Omental fat pad (tissue), 4 donors: ENCODE results near the gene SEZ6. TPM values are rescaled to one million over a fixed set of nuclear protein-coding genes. Genes with fewer than 3 reads are reported as not detected.

Source experiments
- ATAC-seq: fragments of 150-250 bp; one replicate; pipeline ENCODE4 v1.9.1; 2016; ENCODE audit warnings: mild to moderate bottlenecking, moderate library complexity; ENCODE audit not compliant: low FRiP score
- DNase-seq: peaks from one replicate; pipeline ENCODE4 v3.0.0-alpha.2; 2019; ENCODE audit warnings: low spot score
- total RNA-seq, 4 donors: library from RNA; depleted of rRNA; stranded (reverse); fragments of >200 nt; gene quantifications; one replicate each; pipeline ENCODE4 v1.1.0, GENCODE V29; 2016
- TF ChIP-seq, protein P1 (sequence below), 3 donors: fragments of 450-650 bp; IDR thresholded peaks; one replicate each; pipeline ENCODE4 v1.5.1; 2016 to 2017; ENCODE audit warnings: antibody characterized with exemption in 3 of 3, mild to moderate bottlenecking in 3 of 3, moderate library complexity in 2 of 3

SEZ6 gene
- total RNA-seq, 4 donors from 2014 or later: not detected

DNA sequence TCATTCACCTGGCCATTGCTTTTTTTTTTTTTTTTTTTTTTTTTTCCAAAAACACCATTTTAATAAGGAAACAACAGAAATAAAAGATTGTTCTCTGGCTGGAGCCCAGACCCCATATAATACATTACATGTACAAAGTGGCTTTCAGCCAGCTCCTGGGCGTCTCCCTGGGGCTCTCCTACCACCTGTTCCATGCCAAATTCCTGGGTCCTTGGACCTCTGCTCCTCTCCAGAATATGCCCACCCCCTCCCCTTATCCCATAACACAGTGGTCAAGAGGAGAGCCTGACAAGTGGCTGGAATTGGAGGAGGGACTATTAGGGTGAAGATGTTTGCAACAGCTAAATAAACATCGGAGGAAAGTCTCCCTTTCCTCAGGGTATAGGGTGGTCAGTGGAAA lies 50.9 kb downstream of the SEZ6 start:
- DNase-seq: no peak
- TF ChIP-seq, protein P1, sequence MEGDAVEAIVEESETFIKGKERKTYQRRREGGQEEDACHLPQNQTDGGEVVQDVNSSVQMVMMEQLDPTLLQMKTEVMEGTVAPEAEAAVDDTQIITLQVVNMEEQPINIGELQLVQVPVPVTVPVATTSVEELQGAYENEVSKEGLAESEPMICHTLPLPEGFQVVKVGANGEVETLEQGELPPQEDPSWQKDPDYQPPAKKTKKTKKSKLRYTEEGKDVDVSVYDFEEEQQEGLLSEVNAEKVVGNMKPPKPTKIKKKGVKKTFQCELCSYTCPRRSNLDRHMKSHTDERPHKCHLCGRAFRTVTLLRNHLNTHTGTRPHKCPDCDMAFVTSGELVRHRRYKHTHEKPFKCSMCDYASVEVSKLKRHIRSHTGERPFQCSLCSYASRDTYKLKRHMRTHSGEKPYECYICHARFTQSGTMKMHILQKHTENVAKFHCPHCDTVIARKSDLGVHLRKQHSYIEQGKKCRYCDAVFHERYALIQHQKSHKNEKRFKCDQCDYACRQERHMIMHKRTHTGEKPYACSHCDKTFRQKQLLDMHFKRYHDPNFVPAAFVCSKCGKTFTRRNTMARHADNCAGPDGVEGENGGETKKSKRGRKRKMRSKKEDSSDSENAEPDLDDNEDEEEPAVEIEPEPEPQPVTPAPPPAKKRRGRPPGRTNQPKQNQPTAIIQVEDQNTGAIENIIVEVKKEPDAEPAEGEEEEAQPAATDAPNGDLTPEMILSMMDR (IDR thresholded peaks at IDR 0.05): no peak
- no peak for ATAC-seq

DNA sequence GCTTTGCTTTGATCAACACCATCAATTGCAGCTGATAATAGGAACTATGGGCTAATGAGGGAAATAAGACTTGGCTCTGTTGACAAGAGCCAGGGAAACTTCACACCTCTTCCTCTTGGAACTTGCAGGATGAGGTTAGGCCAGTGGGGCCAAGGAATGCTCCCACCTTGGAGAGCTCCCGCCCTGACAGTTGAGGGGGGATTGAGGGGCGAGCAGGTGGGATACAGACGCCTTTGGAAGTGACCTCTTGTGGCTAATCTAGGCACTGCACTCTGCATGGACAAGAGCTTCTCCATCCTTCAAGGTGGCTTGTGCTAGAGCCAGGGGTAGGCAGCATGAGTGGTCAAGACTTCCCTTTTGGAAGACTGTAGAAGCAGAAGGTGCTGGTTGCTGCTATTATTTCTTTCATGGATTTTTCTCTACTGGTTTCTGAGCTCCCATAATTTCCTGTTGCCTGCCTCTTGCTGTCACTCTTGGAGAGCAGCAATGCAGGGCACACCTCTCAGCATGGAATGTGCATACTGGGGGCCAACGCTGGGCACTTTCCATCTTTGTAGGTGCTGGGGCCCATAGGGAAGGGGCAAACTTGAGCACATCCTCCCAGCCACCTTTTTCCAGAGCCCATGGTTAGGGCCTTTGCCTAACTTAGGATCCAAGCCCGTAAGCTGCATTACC lies 52.3 kb downstream of the SEZ6 start:
- TF ChIP-seq, protein P1 (IDR thresholded peaks at IDR 0.05): peak in 1 of 3 donors; percentile 45
- DNase-seq (no peak), ATAC-seq (no peak)

- TF ChIP-seq, protein P1 (IDR thresholded peaks at IDR 0.05): no peak
- DNase-seq (peak; percentile 89), ATAC-seq (peak; percentile 86)
These were observed 53.5 kb downstream of the SEZ6 start for GRCh38 chr17:28951991-28952975.

DNA sequence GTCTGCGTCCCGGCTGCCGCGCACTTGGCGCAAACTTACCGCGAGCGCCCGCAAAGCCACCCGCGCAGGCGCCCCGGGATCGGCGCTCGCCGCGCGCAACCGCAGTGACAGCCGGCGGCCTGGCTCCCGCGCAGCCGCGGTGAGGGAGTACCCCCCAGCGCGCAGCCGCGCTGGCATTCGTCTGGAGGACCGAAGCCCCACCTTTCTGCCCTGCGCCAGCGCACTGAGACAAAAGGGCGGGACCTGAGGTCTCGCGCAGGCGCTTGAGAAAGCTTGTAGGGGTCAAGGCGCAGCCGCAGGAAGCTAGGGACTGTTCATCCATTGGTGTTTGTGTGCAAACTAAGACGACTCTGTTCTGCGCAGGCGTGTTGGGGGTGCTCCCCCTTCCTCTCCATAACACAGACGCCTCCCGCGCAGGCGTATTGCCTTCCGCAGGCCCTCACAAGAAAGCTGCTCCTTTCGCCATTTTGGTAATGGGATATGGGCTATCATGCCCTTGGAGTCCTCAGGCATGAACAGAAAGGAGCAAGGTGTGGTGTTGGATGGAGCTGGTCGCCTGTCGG lies 54.3 kb downstream of the SEZ6 start, which contains the start of gene PHF12:
Gene PHF12, minus strand, starts transcription at position 91 of the 563 bp plus-strand sequence. CDS start 558 bp downstream, outside the sequence.
- DNase-seq (peak; percentile 88), ATAC-seq (peak; percentile 89)
- TF ChIP-seq, protein P1 (IDR thresholded peaks at IDR 0.05): no peak

GRCh38 chr17:28950752-28951427 lies 54.9 kb downstream of the SEZ6 start:
- ATAC-seq (no peak), DNase-seq (no peak)
- TF ChIP-seq, protein P1 (IDR thresholded peaks at IDR 0.05): no peak

- TF ChIP-seq, protein P1 (IDR thresholded peaks at IDR 0.05): no peak
- no peak for DNase-seq
- no peak for ATAC-seq
These were observed 55.6 kb downstream of the SEZ6 start for GRCh38 chr17:28950017-28950751.
